IMR-90 (cell line): ENCODE measurements around the gene CCDC85B. TPM values are rescaled to one million over a fixed set of nuclear protein-coding genes. Genes with fewer than 3 reads are reported as not detected.

ENCODE experiments used
- ATAC-seq: fragments of 200-7000 bp; cut with Tn5 transposase; 2 replicates; pipeline ENCODE4 v1.9.1; 2020; ENCODE audit warnings: low read depth, mild to moderate bottlenecking, moderate library complexity
- BruUV-seq: library from RNA; stranded (reverse); fragments of 400-500 nt; replicated peaks from 2 replicates; lab custom pipeline; 2021; lab: Mats Ljungman, UMichigan
- CTCF ChIA-PET: fragments of 300-600 bp; formaldehyde crosslinking; extraction: SDS; loops from one replicate; lab custom pipeline; 2021; ENCODE audit warnings: antibody characterized with exemption; lab: Yijun Ruan, JAX
- POLR2A ChIA-PET: fragments of 300-600 bp; sonication (Branson Sonifier 250); formaldehyde crosslinking; loops from one replicate; lab custom pipeline; 2022; ENCODE audit warnings: antibody characterized with exemption; ENCODE audit not compliant: unreplicated experiment; lab: Charles Lee
- DNase-seq: peaks from one replicate; pipeline ENCODE4 v3.0.0; 2013
- H2AFZ ChIP-seq: replicated peaks from 2 replicates; pipeline ENCODE3; 2013; ENCODE audit warnings: low read length, mild to moderate bottlenecking; ENCODE audit not compliant: poor library complexity
- H2AK5ac ChIP-seq: 2 replicates; pipeline ENCODE4 v1.6.1; 2013; ENCODE audit warnings: low read depth, low read length, inconsistent platforms
- H2AK9ac ChIP-seq: replicated peaks from 2 replicates; pipeline ENCODE3; 2013; ENCODE audit warnings: mild to moderate bottlenecking, low read depth, low read length, moderate library complexity; ENCODE audit not compliant: poor library complexity
- H2BK120ac ChIP-seq: 2 replicates; pipeline ENCODE4 v1.6.1; 2013; ENCODE audit warnings: low read depth, low read length, inconsistent platforms
- H2BK15ac ChIP-seq: 3 replicates; pipeline ENCODE4 v1.6.1; 2013; ENCODE audit warnings: low read depth, low read length, inconsistent platforms
- H2BK20ac ChIP-seq: 2 replicates; pipeline ENCODE4 v1.6.1; 2013; ENCODE audit warnings: low read depth, mild to moderate bottlenecking, inconsistent platforms, low read length, moderate library complexity
- H2BK5ac ChIP-seq: 2 replicates; pipeline ENCODE4 v1.6.1; 2013; ENCODE audit warnings: mild to moderate bottlenecking, low read depth, low read length, inconsistent platforms; ENCODE audit not compliant: poor library complexity, severe bottlenecking
- H3K14ac ChIP-seq: replicated peaks from 2 replicates; pipeline ENCODE4 v1.6.1; 2013; ENCODE audit warnings: low read depth, low read length, inconsistent platforms
- H3K18ac ChIP-seq: 2 replicates; pipeline ENCODE4 v1.6.1; 2013; ENCODE audit warnings: low read depth, low read length, control low read depth
- H3K23ac ChIP-seq: 2 replicates; pipeline ENCODE4 v1.6.1; 2013; ENCODE audit warnings: low read depth, low read length, inconsistent platforms
- H3K27ac ChIP-seq: 2 replicates; pipeline ENCODE4 v1.5.1; 2013; ENCODE audit warnings: mild to moderate bottlenecking, control low read depth, low read length; ENCODE audit not compliant: insufficient read depth
- H3K27me3 ChIP-seq: 2 replicates; pipeline ENCODE4 v1.6.1; 2013; ENCODE audit warnings: low read length; ENCODE audit not compliant: control insufficient read depth, insufficient read depth
- H3K36me3 ChIP-seq: 2 replicates; pipeline ENCODE4 v1.6.1; 2013; ENCODE audit warnings: low read length, mixed read lengths; ENCODE audit not compliant: control insufficient read depth, insufficient read depth
- H3K4ac ChIP-seq: 2 replicates; pipeline ENCODE4 v1.6.1; 2013; ENCODE audit warnings: low read depth, low read length, inconsistent platforms
- H3K4me1 ChIP-seq: 2 replicates; pipeline ENCODE4 v1.6.1; 2013; ENCODE audit warnings: low read length, mixed read lengths; ENCODE audit not compliant: control insufficient read depth, insufficient read depth
- H3K4me2 ChIP-seq: 2 replicates; pipeline ENCODE4 v1.6.1; 2013; ENCODE audit warnings: low read depth, mild to moderate bottlenecking, control low read depth, low read length, moderate library complexity
- H3K4me3 ChIP-seq: 2 replicates; pipeline ENCODE4 v1.5.1; 2013; ENCODE audit warnings: low read depth, mild to moderate bottlenecking, control low read depth, low read length, moderate library complexity; ENCODE audit not compliant: insufficient read depth
- H3K56ac ChIP-seq: 2 replicates; pipeline ENCODE4 v1.6.1; 2013; ENCODE audit warnings: low read length, inconsistent platforms; ENCODE audit not compliant: insufficient read depth; ENCODE audit errors: extremely low read depth
- H3K79me1 ChIP-seq, 2 experiments: 2 replicates each; pipeline ENCODE4 v1.6.1; 2013; ENCODE audit warnings: low read length in 2 of 2, inconsistent platforms in 1 of 2, low read depth in 1 of 2
- H3K9ac ChIP-seq: 2 replicates; pipeline ENCODE4 v1.6.1; 2013; ENCODE audit warnings: low read depth, low read length, control low read depth
- H3K9me1 ChIP-seq: 2 replicates; pipeline ENCODE4 v1.6.1; 2013; ENCODE audit warnings: low read length, inconsistent platforms; ENCODE audit not compliant: insufficient read depth
- H3K9me3 ChIP-seq: 2 replicates; pipeline ENCODE4 v1.6.1; 2013; ENCODE audit warnings: low read length; ENCODE audit not compliant: control insufficient read depth, insufficient read depth
- H4K20me1 ChIP-seq: 2 replicates; pipeline ENCODE4 v1.6.1; 2013; ENCODE audit warnings: low read length, inconsistent platforms; ENCODE audit not compliant: insufficient read depth
- H4K5ac ChIP-seq: 2 replicates; pipeline ENCODE4 v1.6.1; 2013; ENCODE audit warnings: mild to moderate bottlenecking, low read depth, low read length, control low read depth
- H4K8ac ChIP-seq, 2 experiments: 2 replicates each; pipeline ENCODE4 v1.6.1; 2013; ENCODE audit warnings: low read depth in 2 of 2, low read length in 2 of 2, control low read depth in 1 of 2, inconsistent platforms in 1 of 2
- H4K91ac ChIP-seq: 2 replicates; pipeline ENCODE4 v1.6.1; 2013; ENCODE audit warnings: low read depth, low read length, inconsistent platforms; ENCODE audit not compliant: insufficient read depth
- MAFK ChIP-seq: IDR thresholded peaks from 2 replicates; pipeline ENCODE4 v1.6.1; 2012; ENCODE audit warnings: low read depth, low read length, improper control_type of control experiment
- MAZ ChIP-seq: IDR thresholded peaks from 2 replicates; pipeline ENCODE4 v1.6.1; 2012; ENCODE audit warnings: low read depth, mild to moderate bottlenecking, low read length, improper control_type of control experiment, moderate library complexity, borderline replicate concordance
- NFE2L2 ChIP-seq: fragments of 150-350 bp; IDR thresholded peaks from 2 replicates; pipeline ENCODE4 v1.6.1; 2016; ENCODE audit warnings: low read depth, mild to moderate bottlenecking, low read length
- RAD21 ChIP-seq: IDR thresholded peaks from 2 replicates; pipeline ENCODE4 v1.6.1; 2012; ENCODE audit warnings: low read length, improper control_type of control experiment
- RCOR1 ChIP-seq: IDR thresholded peaks from 2 replicates; pipeline ENCODE4 v1.6.1; 2012; ENCODE audit warnings: mild to moderate bottlenecking, low read length, improper control_type of control experiment; ENCODE audit not compliant: insufficient replicate concordance
- RFX5 ChIP-seq: IDR thresholded peaks from 2 replicates; pipeline ENCODE4 v1.8.0; 2012; ENCODE audit warnings: low read depth, mild to moderate bottlenecking, low read length, moderate library complexity
- WGBS, 2 experiments: methylation state at CpG; one replicate each; pipeline versions ENCODE4 v1.1.5 to v1.1.7; 2013; ENCODE audit warnings: missing lambda C conversion rate in 2 of 2; ENCODE audit not compliant: insufficient read length in 1 of 2; ENCODE audit errors: extremely low coverage in 2 of 2; 5-methylcytosine and 5-hydroxymethylcytosine counted together
- dilution Hi-C: fragments of 300-500 bp; cut with HindIII; formaldehyde crosslinking; loops from one replicate; pipeline ENCODE4 v1.14.3; 2018; ENCODE audit warnings: low sequenced_read_pairs; ENCODE audit not compliant: unreplicated experiment
- in situ Hi-C: fragments of 300-500 bp; cut with MboI; formaldehyde crosslinking; loops from 3 replicates; pipeline ENCODE4 v1.14.3; 2019; ENCODE audit warnings: low sequenced_read_pairs, inconsistent platforms, mixed read lengths
- intact Hi-C: fragments of 100-400 bp; cut with micrococcal nuclease; formaldehyde crosslinking; loops from 2 replicates; pipeline ENCODE4 v1.10.0; 2022
- polyA plus RNA-seq, 3 experiments: library from polyadenylated mRNA; depleted of rRNA; stranded (reverse); fragments of >200 nt; gene quantifications; 2 replicates each; pipeline ENCODE4 v1.2.3, GENCODE V29; 2012; ENCODE audit warnings: low replicate concordance in 1 of 3
- total RNA-seq: library from RNA; depleted of rRNA; stranded (reverse); fragments of >200 nt; gene quantifications from 2 replicates; pipeline ENCODE4 v1.2.3, GENCODE V29; 2012

Gene CCDC85B
- total and polyA plus RNA-seq, 2 of the 4 experiments (the other 2 are of a cell fraction) = 17.6 to 35.4 TPM

DNA sequence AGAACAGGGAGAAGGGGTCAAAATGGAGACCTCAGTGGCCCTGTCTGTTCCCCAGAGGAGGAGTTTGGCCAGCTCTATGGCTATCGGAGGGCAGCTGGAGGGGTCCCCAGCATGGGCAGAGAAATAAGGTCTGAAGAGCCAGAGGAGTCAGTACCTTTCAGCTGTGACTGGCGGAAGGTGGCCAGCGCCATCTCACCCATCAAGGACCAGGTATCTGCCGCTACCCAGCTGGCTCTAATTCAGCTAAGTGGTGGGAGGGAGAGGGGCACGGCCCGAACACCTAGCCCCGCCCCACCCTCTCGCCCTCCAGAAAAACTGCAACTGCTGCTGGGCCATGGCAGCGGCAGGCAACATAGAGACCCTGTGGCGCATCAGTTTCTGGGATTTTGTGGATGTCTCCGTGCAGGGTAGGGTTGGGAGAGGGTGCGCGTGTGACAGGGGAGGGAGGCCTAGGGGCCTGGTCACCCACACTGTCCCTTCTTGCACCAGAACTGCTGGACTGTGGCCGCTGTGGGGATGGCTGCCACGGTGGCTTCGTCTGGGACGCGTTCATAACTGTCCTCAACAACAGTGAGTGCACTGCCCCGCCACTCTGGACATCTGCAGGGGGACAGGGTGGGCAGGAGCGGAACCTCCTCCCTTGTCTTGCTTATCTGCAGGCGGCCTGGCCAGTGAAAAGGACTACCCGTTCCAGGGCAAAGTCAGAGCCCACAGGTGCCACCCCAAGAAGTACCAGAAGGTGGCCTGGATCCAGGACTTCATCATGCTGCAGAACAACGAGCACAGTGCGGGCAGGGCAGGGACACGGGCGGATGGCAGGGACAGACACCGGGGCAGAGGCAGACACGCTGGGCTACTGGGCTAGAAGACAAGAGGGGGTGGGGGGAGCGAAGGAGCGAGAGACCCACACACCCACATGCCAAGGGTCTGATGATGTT lies 8.1 kb upstream of the CCDC85B start:
- WGBS, 2 experiments = 98% methylated on average over 8 of the region's 30 CpGs; no CpG with 5 or more reads in 1 of the 2 experiments
- peaks cover 9 to 44% of the 10 kb centered on the region in 2 experiments for H3K79me1 ChIP-seq
- ATAC-seq (no peak), DNase-seq (no peak)
- H3K4ac ChIP-seq = no peak overlapping the region
- ChIA-PET POLR2A (no interaction called here), CTCF (no interaction called here)
- H2AK9ac ChIP-seq = no peak overlapping the region
- H3K4me1 ChIP-seq = peaks cover under 1% of the 10 kb centered on the region
- no peak overlapping the region for H3K9ac ChIP-seq
- TF ChIP-seq RCOR1 (no peak), RFX5 (no peak), MAZ (no peak), MAFK (no peak), NFE2L2 (no peak), RAD21 (no peak)
- no peaks in the 10 kb centered on the region for H3K27me3 ChIP-seq
- no peak overlapping the region for H3K27ac ChIP-seq
- H3K23ac ChIP-seq = no peak overlapping the region
- H3K36me3 ChIP-seq = peaks cover 40% of the 10 kb centered on the region
- no peak overlapping the region for H2BK120ac ChIP-seq
- H3K9me1 ChIP-seq = peaks cover 8% of the 10 kb centered on the region
- dilution Hi-C loops = no loop called here
- intact Hi-C loops = no loop called here
- no TSS peak for BruUV-seq
- no peak overlapping the region for H3K14ac ChIP-seq
- H2AFZ ChIP-seq = no peak overlapping the region
- H2BK20ac ChIP-seq = no peak overlapping the region
- no peak overlapping the region for H2BK15ac ChIP-seq
- H2BK5ac ChIP-seq = no peak overlapping the region
- H4K5ac ChIP-seq = no peak overlapping the region
- no peak overlapping the region for H3K4me2 ChIP-seq
- no peaks in the 10 kb centered on the region for H3K9me3 ChIP-seq
- H2AK5ac ChIP-seq = no peak overlapping the region
- no peak overlapping the region for H4K8ac ChIP-seq
- no peak overlapping the region for H4K91ac ChIP-seq
- H3K56ac ChIP-seq = no peak overlapping the region
- in situ Hi-C loops = loop anchor here (5.0 kb wide), 1 partner anchor 105 kb away; no protein-coding TSS in a partner anchor
- H3K18ac ChIP-seq = no peak overlapping the region
- peaks cover 13% of the 10 kb centered on the region; the same call in 1 of the 2 replicates for H4K20me1 ChIP-seq
- no peak overlapping the region for H3K4me3 ChIP-seq
